ENCODE results near the gene NCKAP5.

Gene NCKAP5

DNA sequence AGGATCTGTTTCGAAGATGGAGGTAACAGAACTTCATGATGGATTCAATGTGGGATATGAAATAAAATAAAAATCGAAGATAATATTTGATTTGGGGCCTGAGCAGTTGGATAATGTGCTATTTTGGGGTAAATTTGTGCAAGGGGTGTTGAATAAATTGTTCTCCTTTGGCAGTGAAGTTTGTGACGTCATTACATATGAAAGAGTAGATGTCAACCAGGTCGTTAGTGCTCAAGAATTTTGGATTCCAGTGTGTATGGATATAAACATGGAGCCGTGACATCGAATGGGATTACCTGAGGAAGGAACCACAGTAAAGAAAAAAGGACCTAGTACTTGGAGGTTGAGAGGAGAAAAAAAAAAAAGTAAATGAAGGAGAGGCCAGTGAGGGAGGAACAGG, 253.0 kb downstream of the NCKAP5 start:
- TF ChIP-seq Cebpa-rat (IDR thresholded peaks at IDR 0.05) = no peak
- Histone ChIP-seq H3K27ac (no peak overlapping the region), H4K20me1 (no peaks in the 10 kb centered on the region), H3K4me1 (no peaks in the 10 kb centered on the region), H3K4me2 (no peak overlapping the region), H3K9ac (no peak overlapping the region), H3K27me3 (no peaks in the 10 kb centered on the region), H3K4me3 (no peak overlapping the region), H3K36me3 (no peaks in the 10 kb centered on the region), H3K9me3 (replicated peaks in 1 of 11) (no peaks in the 10 kb centered on the region)

GRCh38 chr2:133314795-133315194, 253.5 kb downstream of the NCKAP5 start:
- no peaks in the 10 kb centered on the region for H3K27me3 ChIP-seq
- TF ChIP-seq Cebpa-rat (IDR thresholded peaks at IDR 0.05) = no peak

GRCh38 chr2:133312038-133312729, 256.1 kb downstream of the NCKAP5 start:
- Histone ChIP-seq H3K4me2 (no peak overlapping the region), H3K36me3 (no peaks in the 10 kb centered on the region)

More at GRCh38 chr2:133314795-133315194, 253.5 kb downstream of the NCKAP5 start:
- H3K9me3 ChIP-seq (replicated peaks in 1 of 11) = no peaks in the 10 kb centered on the region
- H3K4me2 ChIP-seq = no peak overlapping the region
- no peaks in the 10 kb centered on the region for H4K20me1 ChIP-seq
- H3K9ac ChIP-seq = no peak overlapping the region
- no peaks in the 10 kb centered on the region for H3K36me3 ChIP-seq
- H3K27ac ChIP-seq = no peak overlapping the region
- no peaks in the 10 kb centered on the region for H3K4me1 ChIP-seq
- H3K4me3 ChIP-seq = no peak overlapping the region

DNA sequence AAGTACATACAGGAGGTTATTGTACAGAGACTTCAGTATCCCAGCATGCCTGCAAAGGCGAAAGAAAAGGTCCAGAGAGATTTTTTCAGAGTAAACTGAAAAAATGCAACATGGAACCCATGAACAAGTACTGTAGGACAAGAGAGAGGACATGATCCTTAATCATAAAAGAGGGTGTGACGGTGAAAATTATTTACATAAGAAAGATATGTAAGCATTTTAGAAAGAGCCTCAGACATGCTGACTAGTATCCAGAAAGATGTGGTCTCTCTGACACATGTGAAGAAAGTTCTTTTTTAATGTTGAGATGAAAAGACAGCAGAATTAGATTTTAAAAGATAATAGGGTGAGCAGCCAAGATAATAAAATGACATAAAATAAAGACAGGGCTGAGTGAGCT, 262.0 kb downstream of the NCKAP5 start:
- no peaks in the 10 kb centered on the region for H3K27me3 ChIP-seq
- H3K9me3 ChIP-seq (replicated peaks in 1 of 11) = no peaks in the 10 kb centered on the region
- no peak overlapping the region for H3K4me3 ChIP-seq
- no peaks in the 10 kb centered on the region for H3K36me3 ChIP-seq
- H3K4me1 ChIP-seq = no peaks in the 10 kb centered on the region
- H3K9ac ChIP-seq = no peak overlapping the region
- no peak overlapping the region for H3K27ac ChIP-seq
- no peak overlapping the region for H3K4me2 ChIP-seq
- H4K20me1 ChIP-seq = no peaks in the 10 kb centered on the region
- TF ChIP-seq Cebpa-rat (IDR thresholded peaks at IDR 0.05) = no peak

More at GRCh38 chr2:133312038-133312729, 256.1 kb downstream of the NCKAP5 start:
- Histone ChIP-seq H3K9me3 (replicated peaks in 1 of 11) (no peaks in the 10 kb centered on the region), H3K4me1 (no peaks in the 10 kb centered on the region), H3K9ac (no peak overlapping the region), H4K20me1 (no peaks in the 10 kb centered on the region), H3K27me3 (no peaks in the 10 kb centered on the region), H3K27ac (no peak overlapping the region), H3K4me3 (no peak overlapping the region)
- no peak for TF ChIP-seq Cebpa-rat (IDR thresholded peaks at IDR 0.05)

DNA sequence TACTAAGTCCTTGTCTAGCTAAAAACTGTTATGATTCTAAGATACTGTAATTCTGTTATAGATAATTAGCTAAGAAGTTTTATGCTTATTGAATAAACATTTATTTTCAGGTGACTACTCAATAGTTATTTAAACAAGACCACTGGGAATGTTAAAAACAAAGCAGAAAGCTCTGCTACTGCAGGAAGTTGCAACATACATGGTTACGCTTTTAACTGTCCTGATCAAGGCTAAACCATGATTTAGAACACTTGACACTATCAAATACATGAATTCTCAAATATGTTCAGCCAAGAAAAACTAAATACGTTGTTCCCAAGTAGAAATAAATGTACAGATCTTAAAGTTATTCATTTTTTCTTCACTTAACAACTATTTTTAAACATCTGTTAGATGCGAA, 263.9 kb downstream of the NCKAP5 start:
- no peaks in the 10 kb centered on the region for H3K27me3 ChIP-seq
- H3K4me3 ChIP-seq = no peak overlapping the region
- no peak for TF ChIP-seq Cebpa-rat (IDR thresholded peaks at IDR 0.05)
- H3K9ac ChIP-seq = no peak overlapping the region
- H3K36me3 ChIP-seq = no peaks in the 10 kb centered on the region
- no peaks in the 10 kb centered on the region for H3K9me3 ChIP-seq (replicated peaks in 1 of 11)
- H3K27ac ChIP-seq = no peak overlapping the region
- no peaks in the 10 kb centered on the region for H3K4me1 ChIP-seq
- no peaks in the 10 kb centered on the region for H4K20me1 ChIP-seq
- H3K4me2 ChIP-seq = no peak overlapping the region

DNA sequence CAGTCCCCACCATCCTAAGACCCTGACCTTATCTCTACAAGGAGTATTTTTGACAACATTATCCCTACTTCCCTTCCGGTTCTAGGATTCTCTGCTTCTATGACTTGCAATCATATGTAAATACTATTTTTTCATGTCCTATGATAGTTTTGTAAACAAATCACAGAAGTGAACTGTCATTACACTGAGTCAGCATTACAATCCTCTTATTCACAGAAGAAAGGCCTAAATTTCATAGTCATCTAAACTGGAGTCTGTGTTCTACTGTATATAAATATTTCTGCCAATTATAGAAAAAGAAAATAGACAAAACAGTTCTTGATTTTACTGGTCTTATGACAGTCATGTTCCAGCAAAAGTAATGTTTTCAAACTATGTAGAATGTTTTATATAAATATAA, 265.1 kb downstream of the NCKAP5 start:
- H3K27ac ChIP-seq = no peak overlapping the region
- no peaks in the 10 kb centered on the region for H3K9me3 ChIP-seq (replicated peaks in 1 of 11)
- H3K9ac ChIP-seq = no peak overlapping the region
- no peaks in the 10 kb centered on the region for H4K20me1 ChIP-seq
- no peaks in the 10 kb centered on the region for H3K4me1 ChIP-seq
- H3K27me3 ChIP-seq = no peaks in the 10 kb centered on the region
- no peak for TF ChIP-seq Cebpa-rat (IDR thresholded peaks at IDR 0.05)
- no peak overlapping the region for H3K4me2 ChIP-seq
- no peak overlapping the region for H3K4me3 ChIP-seq
- no peaks in the 10 kb centered on the region for H3K36me3 ChIP-seq

DNA sequence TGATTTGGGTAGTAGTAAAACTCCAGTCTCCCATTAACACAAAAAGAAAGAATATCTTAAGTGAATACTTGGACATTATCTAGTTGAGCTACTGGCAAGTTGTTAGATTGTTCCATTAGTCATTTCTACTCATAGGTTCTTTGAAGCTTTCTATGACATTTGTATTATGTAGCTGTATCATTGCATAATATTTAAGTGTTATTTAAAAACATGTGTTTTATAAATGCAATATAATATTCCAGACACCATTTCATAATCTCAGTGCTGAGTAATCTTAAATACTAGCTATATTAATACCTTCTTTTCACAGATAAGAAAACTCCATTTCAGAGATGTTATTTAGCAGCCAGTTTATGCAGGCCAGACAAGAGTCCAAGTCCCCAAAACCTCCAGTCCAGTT, 271.9 kb downstream of the NCKAP5 start:
- H3K4me2 ChIP-seq = no peak overlapping the region
- no peaks in the 10 kb centered on the region for H4K20me1 ChIP-seq
- no peaks in the 10 kb centered on the region for H3K36me3 ChIP-seq
- H3K4me3 ChIP-seq = no peak overlapping the region
- no peak overlapping the region for H3K9ac ChIP-seq
- peaks cover 0 to 4% (median 0%) of the 10 kb centered on the region in 10 experiments; a peak in 1 of 20 replicates for H3K4me1 ChIP-seq
- H3K27ac ChIP-seq = no peak overlapping the region
- TF ChIP-seq Cebpa-rat (IDR thresholded peaks at IDR 0.05) = no peak
- H3K27me3 ChIP-seq = no peaks in the 10 kb centered on the region
- no peaks in the 10 kb centered on the region for H3K9me3 ChIP-seq (replicated peaks in 1 of 11)

GRCh38 chr2:133293544-133294353, 274.5 kb downstream of the NCKAP5 start:
- Histone ChIP-seq H3K4me3 (no peak overlapping the region), H3K4me2 (no peak overlapping the region), H3K9ac (no peak overlapping the region), H4K20me1 (no peaks in the 10 kb centered on the region), H3K4me1 (peaks cover 0 to 4% (median 0%) of the 10 kb centered on the region in 10 experiments; a peak in 1 of 20 replicates), H3K36me3 (no peaks in the 10 kb centered on the region), H3K9me3 (replicated peaks in 1 of 11) (no peaks in the 10 kb centered on the region), H3K27me3 (no peaks in the 10 kb centered on the region), H3K27ac (no peak overlapping the region)
- TF ChIP-seq Cebpa-rat (IDR thresholded peaks at IDR 0.05) = no peak

DNA sequence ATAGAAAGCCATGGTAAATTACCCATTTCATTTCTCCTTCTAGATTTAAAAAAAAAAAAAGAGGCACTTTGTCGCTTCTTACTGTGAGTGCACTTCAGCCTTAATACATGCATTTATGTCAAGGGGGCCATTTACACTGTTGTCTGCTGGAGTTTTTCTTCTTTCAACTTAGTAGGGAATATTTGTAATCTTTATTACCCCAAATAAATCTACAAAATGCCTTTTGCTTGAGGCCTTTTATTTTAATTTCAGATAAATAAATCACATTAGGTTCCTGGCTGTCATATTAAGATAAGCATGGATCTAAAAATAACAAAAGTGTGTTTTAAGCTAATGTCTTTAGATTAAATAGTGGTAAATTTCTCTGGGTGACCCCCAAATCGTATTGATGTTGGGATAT, 276.0 kb downstream of the NCKAP5 start:
- H3K4me3 ChIP-seq = no peak overlapping the region
- H4K20me1 ChIP-seq = no peaks in the 10 kb centered on the region

GRCh38 chr2:133287709-133288108, 280.6 kb downstream of the NCKAP5 start:
- no peak overlapping the region for H3K4me2 ChIP-seq
- no peak overlapping the region for H3K9ac ChIP-seq
- H3K4me3 ChIP-seq = no peak overlapping the region
- no peaks in the 10 kb centered on the region for H3K27me3 ChIP-seq
- H4K20me1 ChIP-seq = no peaks in the 10 kb centered on the region
- TF ChIP-seq Cebpa-rat (IDR thresholded peaks at IDR 0.05) = no peak
- H3K27ac ChIP-seq = no peak overlapping the region
- H3K9me3 ChIP-seq (replicated peaks in 1 of 11) = no peaks in the 10 kb centered on the region
- H3K36me3 ChIP-seq = no peaks in the 10 kb centered on the region
- no peaks in the 10 kb centered on the region for H3K4me1 ChIP-seq

More for the DNA sequence above, 276.0 kb downstream of the NCKAP5 start:
- no peaks in the 10 kb centered on the region for H3K9me3 ChIP-seq (replicated peaks in 1 of 11)
- no peak overlapping the region for H3K27ac ChIP-seq
- H3K4me2 ChIP-seq = no peak overlapping the region
- H3K36me3 ChIP-seq = no peaks in the 10 kb centered on the region
- peaks cover 0 to 4% (median 0%) of the 10 kb centered on the region in 10 experiments; a peak in 1 of 20 replicates for H3K4me1 ChIP-seq
- no peak for TF ChIP-seq Cebpa-rat (IDR thresholded peaks at IDR 0.05)
- H3K9ac ChIP-seq = no peak overlapping the region
- H3K27me3 ChIP-seq = no peaks in the 10 kb centered on the region

Data from BLaER1 treated with 17β-estradiol and CSF1 and Interleukin-3, amounts not matched to agents 10 nM and 100 nM (cell line).